ENCODE results near the gene WNT7B.
A peak's percentile ranks its signal among the peaks of the same experiment; 100 is the strongest.
"Not testable (repeated sequence)": the region's sequence is repeated elsewhere in the genome, so short reads cannot be mapped to it uniquely, and the experiment has no call there.

WNT7B gene

DNA sequence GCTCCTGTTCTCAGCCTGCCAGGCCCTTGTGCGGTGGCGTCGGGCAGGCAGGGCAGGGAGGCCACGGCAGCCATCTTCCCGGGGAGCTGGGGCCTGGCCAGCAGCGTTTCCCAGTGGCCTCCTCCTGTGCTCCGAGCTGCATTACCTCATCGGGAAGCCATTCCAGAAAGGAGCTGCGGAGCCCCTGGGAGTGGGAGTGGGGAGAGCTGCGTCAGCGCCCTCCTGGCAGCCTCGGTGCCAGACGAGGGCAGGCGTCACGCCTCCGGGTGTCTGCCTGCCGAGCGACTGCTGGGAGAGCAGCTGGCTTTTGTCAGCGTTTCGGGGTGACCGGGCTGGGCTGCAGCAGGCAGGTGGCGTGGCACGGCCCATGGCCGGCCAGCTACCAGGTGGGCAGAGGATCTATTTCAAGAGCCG, 30.9 kb upstream of the WNT7B start:
- DNase-seq: no peak

DNA sequence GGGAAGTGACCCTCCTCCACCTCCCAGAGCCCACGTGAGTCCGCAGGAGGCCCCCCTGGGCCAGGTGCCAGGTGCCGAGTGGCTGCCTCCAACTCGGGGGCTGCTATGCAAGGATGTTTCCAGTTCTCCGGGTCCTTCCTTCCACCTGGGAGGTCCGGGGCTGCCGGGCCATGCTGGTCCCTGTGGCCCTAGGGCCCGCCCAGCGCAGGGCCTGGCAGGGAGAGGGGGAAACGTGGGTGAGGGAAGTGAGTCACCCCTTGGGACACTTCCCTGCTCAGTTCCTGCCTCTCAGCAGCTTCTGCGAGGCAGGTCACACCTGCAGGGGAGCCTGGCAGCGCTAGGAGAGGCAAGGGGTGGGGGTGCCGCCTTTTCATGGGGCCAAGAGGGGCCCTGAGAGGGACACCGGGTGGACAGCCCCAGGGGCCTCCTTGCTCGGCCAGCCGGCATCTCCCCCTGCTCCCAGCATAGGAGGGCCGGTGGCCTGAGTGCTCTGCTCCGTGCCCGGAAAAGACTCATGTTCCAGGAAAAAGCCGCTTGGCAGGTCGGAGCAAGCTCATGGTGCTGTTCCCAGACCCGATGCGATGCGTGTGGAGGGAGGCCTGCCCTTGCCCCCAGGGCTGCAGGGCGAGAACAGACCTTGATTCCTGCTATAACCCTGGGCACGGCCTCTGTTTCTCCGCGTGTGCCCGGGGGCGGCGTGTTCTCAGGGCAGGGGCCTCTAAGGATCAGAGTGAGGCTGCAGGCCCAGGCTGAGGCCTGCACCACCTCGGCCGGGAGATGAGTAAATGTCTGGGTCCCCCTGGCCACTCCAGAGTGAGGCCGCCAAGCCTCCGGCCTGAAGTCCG, 30.3 kb upstream of the WNT7B start:
- DNase-seq: no peak

DNA sequence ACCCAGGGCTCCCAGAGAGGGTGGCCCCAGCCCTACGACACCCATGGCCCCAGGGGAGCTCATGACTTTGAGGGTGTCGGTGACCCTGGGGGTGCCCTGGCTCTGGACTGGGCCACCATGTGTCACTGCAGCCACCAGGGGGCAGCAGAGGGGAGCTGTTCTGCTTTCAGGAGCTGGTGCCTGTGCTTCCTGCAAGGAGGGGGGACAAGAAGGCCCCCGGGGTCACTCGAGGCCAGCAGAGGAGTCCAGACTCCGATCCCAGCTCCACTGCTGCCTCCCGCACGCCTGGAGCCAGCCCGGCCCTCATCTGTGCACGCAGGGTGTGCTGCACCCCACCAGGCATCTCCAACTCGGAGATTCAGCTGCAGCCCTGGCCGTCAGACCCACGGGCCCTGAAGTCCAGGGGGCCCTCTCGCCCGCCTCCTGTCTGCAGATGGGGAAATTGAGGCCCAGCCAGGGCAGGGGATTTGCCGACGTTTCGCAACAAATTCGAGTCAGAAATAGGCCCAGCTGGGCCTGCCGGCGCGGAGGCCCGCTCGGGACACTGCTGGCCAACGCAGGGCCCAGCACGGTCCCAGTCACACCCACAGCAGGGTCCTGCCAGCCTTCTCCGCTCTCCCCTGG, 29.5 kb upstream of the WNT7B start:
- peak; percentile 13 for DNase-seq

DNA sequence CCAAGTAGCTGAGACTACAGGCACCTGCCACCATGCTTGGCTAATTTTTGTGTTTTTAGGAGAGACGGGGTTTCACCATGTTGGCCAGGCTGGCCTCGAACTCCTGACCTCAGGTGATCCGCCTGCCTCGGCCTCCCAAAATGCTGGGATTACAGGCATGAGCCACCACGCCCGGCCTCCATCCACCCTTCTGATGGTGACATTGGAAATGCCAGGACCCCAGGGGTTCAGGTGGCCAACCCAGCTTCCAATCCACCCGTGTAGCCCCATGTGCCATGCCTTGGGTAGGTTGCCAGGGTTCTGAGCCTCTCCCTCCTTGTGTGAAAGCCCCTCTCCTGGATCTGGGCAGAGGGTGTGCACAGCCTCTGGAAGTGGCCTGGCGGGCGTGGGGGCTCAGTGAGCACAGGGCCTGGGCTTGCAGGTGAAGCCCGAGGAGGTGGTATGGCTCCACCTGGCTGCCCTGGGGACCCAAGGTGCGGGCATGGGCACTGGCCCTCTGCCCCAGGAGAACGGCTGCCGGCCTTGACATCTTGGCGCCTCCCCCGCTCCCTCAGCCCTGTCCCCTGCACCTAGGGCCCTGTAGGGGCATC, 28.2 kb upstream of the WNT7B start:
- not testable (repeated sequence) for DNase-seq

DNA sequence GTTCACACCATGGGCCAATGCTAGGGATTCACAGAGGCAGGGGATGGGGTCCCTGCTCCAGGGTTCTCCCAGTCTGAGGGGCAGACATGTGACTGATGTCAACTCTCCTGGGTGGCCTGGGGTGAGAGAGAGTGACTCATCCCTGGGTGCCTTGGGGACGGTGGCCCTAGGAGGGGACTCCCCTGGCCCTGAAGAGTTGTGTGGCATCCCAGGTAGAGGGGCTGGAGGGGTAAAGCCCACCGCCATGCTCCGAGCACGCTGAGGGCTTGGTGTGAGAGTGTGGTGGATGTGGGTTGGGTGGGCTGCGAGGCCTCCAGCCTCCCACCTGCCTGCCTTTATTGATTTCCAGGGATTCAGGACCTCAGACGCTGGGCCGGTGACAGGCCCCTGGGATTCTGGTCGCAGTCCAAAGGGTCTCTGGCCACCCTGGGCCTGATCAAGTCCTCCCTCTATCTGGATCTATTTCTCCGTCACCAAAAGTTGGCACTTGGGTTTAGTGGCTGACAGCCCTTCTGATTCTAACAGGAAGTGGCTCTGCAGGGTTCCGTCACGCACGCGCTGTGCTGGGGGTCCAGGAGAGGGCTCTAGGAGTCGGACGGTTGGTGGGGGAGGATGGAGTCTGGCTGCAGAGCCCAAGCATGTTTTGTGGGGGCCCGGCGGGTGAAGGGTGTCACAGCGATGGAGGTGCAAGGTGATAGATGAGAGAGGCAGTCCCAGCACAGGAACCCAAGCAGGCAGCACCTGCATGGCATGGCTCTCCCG, 27.3 kb upstream of the WNT7B start:
- no peak for DNase-seq

DNA sequence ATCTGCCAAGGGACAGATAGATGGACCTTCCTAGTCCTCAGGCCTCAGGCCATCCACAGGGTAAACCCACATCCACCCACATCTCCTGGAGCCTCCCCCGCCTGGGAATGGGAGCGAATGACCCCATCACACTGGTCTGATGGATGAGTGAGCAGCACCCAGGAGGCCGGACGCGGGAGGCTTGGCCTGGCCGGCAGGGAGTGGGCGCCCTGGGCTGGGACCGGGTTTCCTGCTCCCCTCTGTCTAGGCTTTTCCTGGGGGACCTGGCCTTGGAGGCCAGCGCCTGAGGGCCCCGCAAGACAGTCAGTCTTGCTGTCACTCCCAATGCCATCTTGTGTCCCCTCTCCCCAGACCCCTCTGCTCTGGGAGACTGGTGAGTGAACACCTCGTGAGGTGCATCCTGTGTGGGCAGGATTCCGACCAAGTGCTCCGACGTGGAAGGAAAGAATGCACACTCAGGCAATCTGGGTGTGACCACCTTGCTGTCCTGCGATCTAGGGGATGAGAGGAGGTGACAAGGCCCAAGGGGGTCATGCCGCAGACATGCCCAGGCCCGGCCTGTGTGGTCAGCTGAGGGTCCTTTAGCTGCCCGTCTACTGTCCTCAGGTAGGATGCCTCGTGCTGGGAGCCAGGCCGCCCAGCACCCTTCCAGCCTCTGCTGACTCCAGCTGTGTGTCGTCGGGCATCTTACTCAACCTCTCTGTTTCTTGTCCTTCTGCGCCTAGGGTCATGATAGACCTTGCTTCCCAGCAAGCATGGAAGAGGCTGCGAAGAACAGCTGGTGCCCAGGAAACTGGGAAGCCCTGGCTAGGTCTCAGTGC, 26.5 kb upstream of the WNT7B start:
- no peak for DNase-seq

DNA sequence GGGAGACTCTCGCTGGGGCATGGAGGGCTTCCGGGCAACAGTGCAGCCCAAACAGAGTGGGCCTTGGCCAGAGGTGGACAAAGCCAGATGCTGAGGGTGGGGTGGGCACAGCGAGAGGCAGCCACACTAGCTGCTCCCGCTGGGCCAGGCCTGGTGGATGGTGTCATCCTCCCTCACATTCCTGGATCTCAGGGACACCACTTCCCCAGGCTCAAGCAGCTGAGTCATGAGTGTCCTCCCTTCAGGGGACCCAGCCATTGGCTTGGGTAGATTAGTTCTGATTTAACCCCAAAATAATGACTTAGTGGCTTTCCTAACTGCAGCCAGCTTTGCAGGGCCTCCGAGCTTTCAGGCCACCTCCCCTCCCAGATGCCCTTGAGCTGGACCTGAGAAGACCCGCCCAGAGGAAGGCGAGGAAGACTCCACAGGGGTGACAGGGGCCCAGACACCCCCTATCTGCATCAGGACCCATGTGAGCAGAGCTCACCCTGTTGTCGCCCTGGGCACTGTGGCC, 25.9 kb upstream of the WNT7B start:
- no peak for DNase-seq

DNA sequence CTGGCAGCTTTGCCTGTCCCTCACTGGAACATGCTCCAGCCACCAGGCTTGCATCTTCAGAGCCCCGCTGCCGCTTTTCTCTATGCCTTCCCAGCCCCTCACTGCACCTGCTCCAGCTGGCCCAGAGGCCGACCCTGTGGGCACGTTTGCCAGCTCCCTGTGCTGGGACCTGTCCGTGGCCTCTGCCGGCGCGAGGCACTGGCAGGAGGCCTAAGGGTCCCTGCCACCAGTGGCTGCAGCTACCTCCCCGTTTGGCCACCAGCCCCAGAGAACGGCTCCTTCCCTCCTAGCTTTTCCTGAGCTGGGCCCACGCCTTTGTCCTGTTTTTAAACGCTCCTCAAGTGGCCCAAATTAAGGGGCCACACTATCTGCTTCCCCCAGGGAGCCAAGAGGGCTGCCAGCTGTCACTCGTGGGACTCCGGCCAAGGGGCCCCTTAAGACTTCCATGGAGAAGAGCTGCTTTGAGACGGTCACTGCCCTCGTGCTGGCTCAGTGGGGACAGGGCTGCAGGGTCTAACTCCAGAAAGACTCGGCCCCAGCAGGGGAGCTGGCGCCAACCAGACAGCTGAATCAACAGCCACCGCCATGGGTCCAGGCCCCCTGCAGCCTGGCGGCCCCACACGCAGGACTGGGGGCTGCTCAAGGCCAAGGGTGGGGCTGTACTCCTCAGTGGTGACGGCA, 24.6 kb upstream of the WNT7B start:
- DNase-seq: no peak

DNA sequence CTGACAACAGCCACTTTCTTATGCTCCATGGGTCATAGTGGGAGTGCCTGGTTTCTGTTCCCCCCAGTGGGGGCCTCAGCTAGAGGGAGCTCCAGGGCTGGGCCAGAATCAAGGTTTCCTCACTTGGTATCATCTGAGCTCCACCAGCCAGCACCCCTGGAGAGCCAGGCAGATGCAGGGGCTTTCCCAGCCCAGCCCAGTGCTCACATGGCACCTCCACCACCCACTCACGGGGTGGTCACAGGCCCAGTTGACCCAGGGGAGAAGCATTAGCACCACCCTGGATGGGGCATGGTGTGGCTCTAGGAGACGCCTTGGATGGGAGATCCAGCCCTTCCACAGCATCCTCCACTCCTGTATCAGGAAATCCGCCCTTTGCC, 24.1 kb upstream of the WNT7B start:
- DNase-seq: no peak

DNA sequence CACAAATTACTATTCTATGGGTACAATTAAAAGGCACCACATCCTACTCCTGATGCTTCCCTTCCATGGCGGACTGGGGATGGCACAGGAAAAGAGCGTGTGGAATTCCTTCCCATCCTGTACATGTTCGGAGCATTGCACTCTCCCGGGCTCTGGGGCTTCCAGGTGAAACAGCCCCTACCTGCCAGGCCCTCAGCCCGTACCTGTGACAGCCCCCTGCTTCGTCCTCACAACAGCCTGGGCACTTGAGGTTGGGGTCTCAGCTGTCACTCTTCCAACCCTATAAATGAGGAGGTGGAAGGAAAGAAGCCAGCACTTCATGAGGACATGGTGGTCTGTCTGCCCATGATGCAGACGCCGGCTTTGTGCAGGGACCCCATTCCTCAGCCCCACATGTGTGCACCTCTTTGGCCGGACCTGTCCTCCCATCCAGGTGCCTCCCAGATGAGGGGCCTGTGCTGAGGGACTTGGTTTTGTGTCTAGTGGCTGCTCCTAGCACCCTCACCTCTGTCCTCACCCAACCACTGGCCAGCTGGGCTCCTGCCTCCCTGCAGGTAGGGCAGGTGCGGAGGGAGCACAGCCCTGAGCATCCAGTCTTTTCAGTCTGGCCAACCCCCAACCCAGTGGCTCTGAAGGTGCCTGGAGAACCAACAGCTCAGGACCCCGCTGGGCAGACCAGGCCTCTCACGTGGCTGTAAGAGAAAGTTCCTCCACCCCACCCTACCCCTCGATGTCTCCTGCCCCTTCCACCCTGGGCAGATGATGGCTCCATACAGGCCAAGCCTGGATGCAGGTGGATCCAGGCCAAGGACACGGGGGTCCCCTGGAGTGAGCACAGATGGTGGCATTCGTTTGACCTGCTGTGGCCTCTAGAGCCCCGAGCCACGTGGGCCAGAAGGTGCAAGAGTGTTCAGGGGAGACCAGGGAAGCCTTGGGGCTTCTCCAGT, 23.4 kb upstream of the WNT7B start:
- DNase-seq: no peak

DNA sequence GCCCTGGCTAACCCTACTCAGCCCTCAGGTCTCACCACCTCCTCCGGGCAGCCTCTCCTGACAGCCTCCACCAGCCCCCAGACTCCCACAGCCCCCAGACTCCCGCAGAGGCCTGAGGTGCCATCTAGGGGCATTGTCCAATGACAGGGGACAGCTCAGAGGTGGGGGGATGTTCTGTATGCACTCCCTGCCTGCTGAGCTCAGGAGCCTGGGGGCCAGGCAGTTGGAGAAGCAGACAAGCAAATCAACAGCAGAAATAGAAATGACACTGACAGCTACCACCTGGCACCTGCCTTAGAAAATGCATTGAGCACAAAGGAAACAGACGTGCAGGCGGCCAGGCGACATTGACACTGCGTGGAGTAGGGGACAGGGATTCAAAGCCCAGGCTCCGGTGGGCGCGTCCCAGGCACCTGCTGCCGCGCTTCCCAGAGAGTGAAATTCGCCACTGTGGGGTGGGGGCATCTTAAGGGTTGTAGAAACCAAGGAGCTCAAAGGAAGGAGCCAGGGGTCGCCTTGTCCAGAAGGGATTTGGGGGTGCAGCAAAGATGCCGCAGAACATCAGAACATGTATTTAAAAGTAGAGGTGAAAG, 22.5 kb upstream of the WNT7B start:
- no peak for DNase-seq

DNA sequence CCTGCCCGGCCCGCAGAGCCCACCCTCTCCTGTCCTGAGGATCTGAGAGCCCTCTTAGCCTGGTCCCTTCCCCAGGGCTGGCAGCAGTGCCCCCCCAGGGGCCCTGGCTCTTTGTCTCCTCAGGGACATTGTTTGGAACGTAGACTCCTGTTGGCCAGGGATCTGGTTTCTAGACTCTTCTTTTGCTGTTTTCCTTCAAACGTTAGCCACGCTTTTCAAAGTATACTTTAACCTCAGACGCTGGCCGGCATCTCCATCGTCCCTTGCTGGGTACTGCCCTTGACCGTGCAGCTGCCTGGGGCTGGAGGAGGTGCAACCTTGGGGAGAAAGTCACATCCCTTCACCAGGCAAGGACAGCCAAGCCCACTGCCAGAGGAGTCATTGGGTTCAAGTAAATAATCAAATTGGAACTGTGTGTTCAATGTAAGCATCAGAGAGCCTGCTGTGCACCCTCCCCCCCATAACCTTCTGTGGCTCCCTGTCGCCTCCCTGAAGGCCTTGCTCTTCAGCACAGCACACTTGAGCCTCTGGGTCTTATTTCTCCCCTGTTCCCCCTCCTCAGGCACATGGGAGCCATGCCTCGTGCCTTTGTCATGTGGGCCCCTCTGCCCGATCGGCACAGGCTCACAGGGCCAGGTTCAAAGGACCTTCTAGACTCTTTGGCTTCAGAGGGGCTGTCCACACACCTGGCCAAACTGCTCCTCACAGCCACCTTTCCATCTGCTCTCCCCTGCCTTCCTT, 21.8 kb upstream of the WNT7B start:
- no peak for DNase-seq

DNA sequence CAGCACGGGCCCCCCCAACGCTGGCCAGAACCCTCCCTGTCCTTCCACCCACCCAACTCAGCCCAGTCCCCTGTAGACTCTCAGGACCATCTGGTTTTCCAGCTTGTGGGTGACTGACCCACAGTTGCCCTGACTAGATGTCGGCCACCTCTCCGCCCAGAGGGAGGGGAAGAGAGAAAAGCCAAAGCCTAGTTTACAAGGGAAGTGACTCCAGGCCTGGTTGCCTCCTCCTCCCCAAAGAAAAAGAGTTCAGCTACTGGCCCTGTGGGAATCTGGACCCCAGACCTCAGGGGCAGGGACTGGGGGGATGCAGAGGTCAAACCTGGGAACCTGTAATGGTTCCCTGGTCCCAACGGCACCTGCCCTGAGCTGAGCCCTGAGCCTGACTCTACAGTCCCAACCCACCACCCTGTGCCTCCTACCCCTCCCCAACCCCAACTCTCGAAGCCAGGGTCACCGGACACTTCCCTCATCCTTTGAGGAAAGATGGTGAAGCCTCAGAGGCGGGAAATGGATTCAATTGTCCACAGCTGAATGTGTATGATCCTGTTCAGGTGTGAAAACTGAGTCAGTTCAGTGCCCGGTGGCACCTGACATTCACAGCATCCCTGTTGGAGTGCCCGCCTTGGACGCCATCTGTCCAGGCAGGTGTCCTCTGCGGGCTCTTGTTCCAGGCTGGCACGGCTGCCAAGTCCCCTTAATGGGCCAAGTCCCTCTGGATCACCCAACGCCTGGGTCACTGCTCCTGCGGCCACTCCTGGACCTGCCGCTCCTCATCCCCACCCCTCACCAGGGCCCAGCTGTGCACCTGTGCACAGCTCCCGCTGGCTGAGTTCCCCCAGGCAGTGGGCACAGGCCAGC, 21.0 kb upstream of the WNT7B start:
- no peak for DNase-seq

DNA sequence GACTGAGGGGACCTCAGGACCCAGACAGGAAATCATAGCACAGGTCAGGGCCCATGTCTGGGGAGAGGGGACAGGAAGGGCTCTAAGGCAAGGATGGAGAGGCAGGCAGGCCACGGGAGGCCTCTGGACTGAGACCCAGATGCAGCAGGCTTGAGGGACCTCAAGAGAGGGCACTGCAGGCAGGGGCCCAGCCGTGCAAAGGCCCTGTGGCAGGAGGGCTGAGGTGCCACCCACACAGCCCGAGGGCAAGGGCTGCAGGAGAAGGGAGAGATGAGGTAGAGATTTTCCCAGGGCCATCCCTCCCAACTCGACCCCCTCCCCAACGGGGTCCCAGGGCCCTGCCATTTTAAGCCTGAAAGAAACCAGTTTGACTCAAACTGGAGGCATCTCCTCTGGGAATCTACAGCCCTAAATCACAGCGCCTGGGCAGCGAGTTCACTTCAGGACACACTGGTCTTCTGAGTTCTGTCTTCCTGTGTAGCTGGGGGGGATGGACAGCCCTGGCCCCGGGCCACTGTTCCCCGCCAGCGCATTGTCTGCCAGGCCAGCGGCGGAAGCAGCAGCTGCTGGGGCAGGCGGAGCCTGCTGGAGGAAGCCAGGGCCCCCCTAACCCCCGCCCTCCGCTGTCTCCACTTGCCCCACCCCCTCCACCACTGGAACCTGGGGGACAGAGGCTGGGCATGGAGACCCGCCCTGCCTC, 20.3 kb upstream of the WNT7B start:
- DNase-seq: no peak

DNA sequence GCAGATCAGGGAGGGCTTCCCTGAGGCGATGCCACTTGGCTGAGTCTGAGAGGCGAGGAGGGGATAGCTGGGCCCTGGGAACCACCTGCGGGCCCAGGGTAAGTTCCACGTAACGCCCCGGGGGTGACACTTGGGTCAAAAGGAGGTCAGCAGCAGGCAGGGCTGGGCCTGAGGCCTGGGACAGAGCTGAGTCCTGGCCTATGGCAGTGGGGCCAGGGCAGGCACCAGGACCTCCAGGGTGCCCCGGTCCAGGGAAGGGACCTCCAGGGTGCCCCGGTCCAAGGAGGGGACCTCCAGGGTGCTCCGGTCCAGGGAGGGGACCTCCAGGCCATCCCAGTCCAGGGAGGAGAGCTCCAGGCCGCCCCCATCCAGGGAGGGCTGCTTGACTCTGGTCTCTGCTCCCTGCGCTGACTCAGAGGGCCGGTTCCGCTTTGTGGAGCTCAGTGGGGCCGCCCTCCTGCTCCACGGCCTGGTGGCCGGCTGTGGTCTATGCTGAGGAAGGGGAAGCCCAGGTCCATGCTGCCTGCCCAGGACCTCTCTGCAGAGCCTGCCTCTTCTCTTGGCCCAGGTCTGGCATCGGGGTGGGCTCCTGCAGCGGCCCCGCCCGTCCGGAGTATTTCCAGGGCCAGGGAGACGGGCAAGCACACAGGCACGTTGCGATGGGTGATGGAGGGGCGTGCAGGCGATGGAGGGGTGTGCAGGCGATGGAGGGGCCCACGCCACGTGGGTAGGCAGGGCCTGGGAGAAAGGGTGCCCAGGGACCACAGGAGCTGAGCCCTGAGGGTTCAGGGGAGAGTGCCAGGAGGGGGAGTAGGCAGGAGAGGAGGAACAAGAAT, 19.5 kb upstream of the WNT7B start:
- DNase-seq: no peak

DNA sequence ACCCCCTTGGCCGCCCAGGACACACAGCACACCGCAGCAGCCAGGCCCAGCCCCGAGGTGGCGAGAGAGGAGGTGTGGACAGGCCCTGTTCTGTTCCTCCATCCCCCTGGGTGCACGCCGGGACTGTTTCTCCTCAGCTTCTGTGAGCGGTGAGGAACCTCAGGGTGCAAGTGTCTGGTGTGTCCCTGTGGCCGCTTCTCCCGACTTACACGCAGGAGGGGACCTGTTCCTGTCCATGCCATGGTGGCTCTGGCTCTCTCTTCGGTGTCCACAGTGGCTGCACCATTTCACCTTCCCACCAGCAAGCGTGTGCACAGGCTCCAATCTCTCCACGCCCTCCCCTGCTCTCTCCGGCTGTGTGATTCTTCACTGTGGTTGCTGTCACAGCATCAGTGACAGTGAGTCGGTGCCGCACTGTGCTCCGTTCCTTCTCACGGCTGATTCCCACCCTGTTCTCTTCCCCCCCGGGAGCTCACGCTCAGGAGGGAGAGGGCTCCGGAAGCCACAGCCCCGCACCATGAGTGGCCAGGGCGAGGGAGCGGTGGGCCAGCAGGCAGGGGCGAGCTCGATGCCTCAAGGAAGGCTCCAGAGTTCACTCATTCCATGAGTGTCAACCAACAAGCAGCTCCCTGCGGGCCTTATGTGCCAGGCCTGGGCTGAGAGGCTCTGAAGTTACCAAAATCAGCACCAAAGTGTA, 18.6 kb upstream of the WNT7B start:
- no peak for DNase-seq
